Esophagus muscularis mucosa (tissue), 3 donors: ENCODE results near the gene FOXN3.

Experiments used
- CTCF ChIP-seq, 3 experiments: fragments of 200-600 bp in 2 of 3; fragments of 450-650 bp in 1 of 3; sonication (generic) in 2 of 3; IDR thresholded peaks; one replicate each; pipeline ENCODE4 v1.5.1; 2017 to 2019; ENCODE audit warnings: antibody characterized with exemption in 3 of 3, mild to moderate bottlenecking in 2 of 3, moderate library complexity in 1 of 3
- POLR2A ChIP-seq: fragments of 450-650 bp; IDR thresholded peaks from one replicate; pipeline ENCODE4 v1.6.1; 2017; ENCODE audit warnings: antibody characterized with exemption, moderate library complexity, mild to moderate bottlenecking, low read depth
- POLR2AphosphoS5 ChIP-seq, 2 donors: sonication (generic); formaldehyde crosslinking; IDR thresholded peaks; one replicate each; pipeline ENCODE4 v1.6.1; 2017; ENCODE audit warnings: antibody characterized with exemption in 2 of 2

- TF ChIP-seq POLR2AphosphoS5 (IDR thresholded peaks at IDR 0.05) (no peak), CTCF (IDR thresholded peaks at IDR 0.05) (no peak), POLR2A (no peak)
These were observed 39.5 kb downstream of the FOXN3 start for GRCh38 chr14:89377544-89377943.
